H9 (cell line): Measurements from ENCODE around the gene LOC128125822.

Source experiments
- DNase-seq: peaks from one replicate; pipeline ENCODE4 v3.0.0-alpha.2; 2017
- H2AFZ ChIP-seq: one replicate; pipeline ENCODE4 v1.6.1; 2013; ENCODE audit warnings: mild to moderate bottlenecking, low read length, control low read depth, moderate library complexity
- H2AK5ac ChIP-seq: 2 replicates; pipeline ENCODE4 v1.6.1; 2013; ENCODE audit warnings: low read length, control low read depth, mixed read lengths; ENCODE audit not compliant: insufficient read length
- H2BK120ac ChIP-seq: one replicate; pipeline ENCODE4 v1.6.1; 2013; ENCODE audit warnings: low read depth, mild to moderate bottlenecking, low read length, control low read depth, inconsistent platforms; ENCODE audit not compliant: poor library complexity, severe bottlenecking
- H2BK12ac ChIP-seq: 2 replicates; pipeline ENCODE4 v1.6.1; 2013; ENCODE audit warnings: low read length, control low read depth, mixed read lengths, low read depth; ENCODE audit not compliant: insufficient read length
- H2BK15ac ChIP-seq: 2 replicates; pipeline ENCODE4 v1.6.1; 2013; ENCODE audit warnings: low read depth, low read length, control low read depth
- H2BK20ac ChIP-seq: one replicate; pipeline ENCODE4 v1.6.1; 2013; ENCODE audit warnings: low read depth, mild to moderate bottlenecking, low read length, control low read depth, inconsistent platforms; ENCODE audit not compliant: poor library complexity, severe bottlenecking
- H2BK5ac ChIP-seq: 2 replicates; pipeline ENCODE4 v1.6.1; 2013; ENCODE audit warnings: low read length, control low read depth, mixed read lengths; ENCODE audit not compliant: insufficient read length
- H3K14ac ChIP-seq: 2 replicates; pipeline ENCODE4 v1.6.1; 2013; ENCODE audit warnings: low read length, control low read depth; ENCODE audit not compliant: insufficient read depth
- H3K18ac ChIP-seq: 2 replicates; pipeline ENCODE4 v1.6.1; 2013; ENCODE audit warnings: low read depth, mild to moderate bottlenecking, mixed read lengths, low read length, control low read depth; ENCODE audit not compliant: insufficient read length
- H3K23ac ChIP-seq: 2 replicates; pipeline ENCODE4 v1.6.1; 2013; ENCODE audit warnings: low read length, control low read depth, mixed read lengths, low read depth; ENCODE audit not compliant: insufficient read length
- H3K23me2 ChIP-seq: 2 replicates; pipeline ENCODE4 v1.6.1; 2013; ENCODE audit warnings: low read depth, mild to moderate bottlenecking, mixed read lengths, low read length, control low read depth; ENCODE audit not compliant: insufficient read length, poor library complexity, severe bottlenecking
- H3K27ac ChIP-seq: 2 replicates; pipeline ENCODE4 v1.5.1; 2013; ENCODE audit warnings: low read length, control low read depth, mixed read lengths, low read depth; ENCODE audit not compliant: insufficient read length
- H3K27me3 ChIP-seq: 2 replicates; pipeline ENCODE4 v1.6.1; 2013; ENCODE audit warnings: low read length, control low read depth, inconsistent platforms; ENCODE audit not compliant: insufficient read depth
- H3K4ac ChIP-seq: 2 replicates; pipeline ENCODE4 v1.6.1; 2013; ENCODE audit warnings: low read depth, mild to moderate bottlenecking, control low read depth, inconsistent platforms, low read length, moderate library complexity
- H3K4me1 ChIP-seq: 2 replicates; pipeline ENCODE4 v1.6.1; 2013; ENCODE audit warnings: low read length, control low read depth, inconsistent platforms; ENCODE audit not compliant: insufficient read depth
- H3K4me2 ChIP-seq: 2 replicates; pipeline ENCODE4 v1.6.1; 2013; ENCODE audit warnings: low read length, control low read depth, mixed read lengths; ENCODE audit not compliant: insufficient read length, insufficient read depth
- H3K56ac ChIP-seq: 2 replicates; pipeline ENCODE4 v1.6.1; 2013; ENCODE audit warnings: low read depth, mild to moderate bottlenecking, mixed read lengths, low read length, control low read depth; ENCODE audit not compliant: insufficient read length
- H3K79me1 ChIP-seq: 2 replicates; pipeline ENCODE4 v1.6.1; 2013; ENCODE audit warnings: low read depth, mild to moderate bottlenecking, moderate library complexity, low read length, control low read depth, inconsistent platforms; ENCODE audit not compliant: insufficient read depth, poor library complexity, severe bottlenecking
- H3K79me2 ChIP-seq: 2 replicates; pipeline ENCODE4 v1.6.1; 2013; ENCODE audit warnings: low read length, control low read depth, inconsistent platforms; ENCODE audit not compliant: insufficient read depth
- H3K9ac ChIP-seq: 2 replicates; pipeline ENCODE4 v1.6.1; 2013; ENCODE audit warnings: low read length, control low read depth, mixed read lengths; ENCODE audit not compliant: insufficient read length; ENCODE audit errors: extremely low read depth
- H3K9me3 ChIP-seq: one replicate; pipeline ENCODE4 v1.6.1; 2013; ENCODE audit warnings: low read depth, low read length, inconsistent platforms; ENCODE audit not compliant: control insufficient read depth
- H3T11ph ChIP-seq: one replicate; pipeline ENCODE4 v1.6.1; 2013; ENCODE audit warnings: mild to moderate bottlenecking, low read length, control low read depth, inconsistent platforms
- H4K20me1 ChIP-seq: one replicate; pipeline ENCODE4 v1.6.1; 2013; ENCODE audit not compliant: control insufficient read depth, insufficient read length, insufficient read depth
- H4K5ac ChIP-seq: 2 replicates; pipeline ENCODE4 v1.6.1; 2013; ENCODE audit warnings: low read depth, mild to moderate bottlenecking, mixed read lengths, low read length, control low read depth; ENCODE audit not compliant: insufficient read length
- H4K8ac ChIP-seq: replicated peaks from 2 replicates; pipeline ENCODE4 v1.6.1; 2013; ENCODE audit warnings: low read length, control low read depth, mixed read lengths, low read depth; ENCODE audit not compliant: insufficient read length
- H4K91ac ChIP-seq: 2 replicates; pipeline ENCODE4 v1.6.1; 2013; ENCODE audit warnings: low read depth, mild to moderate bottlenecking, moderate library complexity, mixed read lengths, low read length, control low read depth; ENCODE audit not compliant: insufficient read length
- H3K27ac Mint-ChIP-seq, 3 experiments: 2 replicates in 2 of 3; 3 replicates in 1 of 3; pipeline ENCODE4 v1.8.0; 2020 to 2021; ENCODE audit warnings: mixed read lengths in 3 of 3, mild to moderate bottlenecking in 1 of 3, moderate library complexity in 1 of 3
- H3K27me3 Mint-ChIP-seq: 2 replicates; pipeline ENCODE4 v1.8.0; 2021; ENCODE audit warnings: low read depth, mild to moderate bottlenecking, moderate library complexity, mixed read lengths
- H3K36me3 Mint-ChIP-seq, 3 experiments: 2 replicates in 2 of 3; 3 replicates in 1 of 3; pipeline ENCODE4 v1.8.0; 2020 to 2021; ENCODE audit warnings: low read depth in 3 of 3, mixed read lengths in 3 of 3; ENCODE audit not compliant: insufficient read depth in 1 of 3
- H3K4me1 Mint-ChIP-seq, 2 experiments: 2 replicates each; pipeline ENCODE4 v1.8.0; 2020; ENCODE audit warnings: mixed read lengths in 2 of 2
- H3K4me3 Mint-ChIP-seq, 2 experiments: 2 replicates in 1 of 2; 3 replicates in 1 of 2; pipeline ENCODE4 v1.8.0; 2020 to 2021; ENCODE audit warnings: mild to moderate bottlenecking in 2 of 2, mixed read lengths in 2 of 2, moderate library complexity in 1 of 2
- H3K9me3 Mint-ChIP-seq, 2 experiments: 2 replicates in 1 of 2; 3 replicates in 1 of 2; pipeline ENCODE4 v1.8.0; 2020; ENCODE audit warnings: mild to moderate bottlenecking in 2 of 2, mixed read lengths in 2 of 2, moderate library complexity in 1 of 2
- CTCF ChIP-seq: fragments of 200-600 bp; sonication (generic); conservative IDR thresholded peaks from 3 replicates; pipeline ENCODE4 v1.8.0; 2021; ENCODE audit warnings: antibody characterized with exemption, mild to moderate bottlenecking
- WGBS: extraction: QIAGEN DNeasy Blood & Tissue Kit; methylation state at CpG from one replicate; pipeline ENCODE4 v1.1.7; 2013; ENCODE audit warnings: missing lambda C conversion rate, low lambda C conversion rate, mixed read lengths; ENCODE audit not compliant: insufficient read length; ENCODE audit errors: extremely low coverage; 5-methylcytosine and 5-hydroxymethylcytosine counted together

The LOC128125822 gene

GRCh38 chr6:63567966-63568365, 4.3 kb upstream of the LOC128125822 start:
- no peaks in the 10 kb centered on the region for H3K79me1 ChIP-seq
- H4K5ac ChIP-seq: no peak overlapping the region
- no CpG with 5 or more reads among the region's 1 CpG for WGBS
- no peak overlapping the region for H3K56ac ChIP-seq
- H3K4me1 ChIP-seq: peaks cover 6% of the 10 kb centered on the region; the same call in 1 of the 2 replicates
- no peak overlapping the region for H2BK5ac ChIP-seq
- H3K9ac ChIP-seq: no peak overlapping the region
- H3K4me2 ChIP-seq: no peak overlapping the region
- no peak for DNase-seq
- H3K27ac Mint-ChIP-seq: no peak overlapping the region
- no peaks in the 10 kb centered on the region for H3K9me3 ChIP-seq
- TF ChIP-seq CTCF: no peak
- H2BK15ac ChIP-seq: no peak overlapping the region
- no peak overlapping the region for H2AK5ac ChIP-seq
- H4K91ac ChIP-seq: no peak overlapping the region
- H3K23me2 ChIP-seq: peaks cover 7% of the 10 kb centered on the region
- H3K27me3 Mint-ChIP-seq: no peaks in the 10 kb centered on the region; the same call in none of the 2 replicates
- no peak overlapping the region for H3K18ac ChIP-seq
- H3T11ph ChIP-seq: no peak overlapping the region
- H4K20me1 ChIP-seq: no peaks in the 10 kb centered on the region
- H3K9me3 Mint-ChIP-seq: peaks cover 6% of the 10 kb centered on the region in 2 experiments; a peak in 2 of 5 replicates
- no peak overlapping the region for H4K8ac ChIP-seq
- H3K27me3 ChIP-seq: no peaks in the 10 kb centered on the region
- H3K4me1 Mint-ChIP-seq: peaks cover 19 to 24% of the 10 kb centered on the region in 2 experiments
- no peaks in the 10 kb centered on the region for H3K36me3 Mint-ChIP-seq
- no peak overlapping the region for H3K14ac ChIP-seq
- no peak overlapping the region for H3K4ac ChIP-seq
- no peak overlapping the region for H3K4me3 Mint-ChIP-seq
- H2BK120ac ChIP-seq: no peak overlapping the region
- H2AFZ ChIP-seq: no peak overlapping the region
- no peak overlapping the region for H2BK12ac ChIP-seq
- H3K79me2 ChIP-seq: no peaks in the 10 kb centered on the region
- H2BK20ac ChIP-seq: no peak overlapping the region
- H3K23ac ChIP-seq: no peak overlapping the region
- H3K27ac ChIP-seq: no peak overlapping the region
